GM19328 (cell line): Measurements from ENCODE around the gene NUDT1.
A peak's percentile ranks its signal among the peaks of the same experiment; 100 is the strongest.

Experiments used
- ATAC-seq: cut with Tn5 transposase; IDR thresholded peaks from one replicate; pipeline ENCODE4 v1.9.1; 2021; ENCODE audit warnings: mild to moderate bottlenecking, moderate library complexity; ENCODE audit not compliant: unreplicated experiment

Gene NUDT1

DNA sequence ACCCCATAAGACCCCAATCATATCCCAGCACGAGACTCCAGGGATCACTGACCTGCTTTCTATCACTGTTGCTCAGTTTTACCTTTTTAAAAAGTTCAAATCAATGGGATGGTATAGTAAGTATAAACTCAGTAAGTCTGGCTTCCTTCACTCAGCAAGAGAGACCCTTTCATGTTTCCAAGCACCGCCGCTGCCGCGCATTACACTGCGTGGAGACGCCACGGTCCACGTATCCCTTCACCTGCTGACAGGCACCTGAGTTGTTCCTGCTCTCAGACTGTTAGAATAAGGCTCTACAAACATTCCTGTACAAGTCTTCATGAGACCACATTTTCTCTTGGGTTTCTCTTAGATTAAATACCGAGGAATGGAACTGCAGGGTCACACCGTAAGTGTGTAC lies 37.6 kb upstream of the NUDT1 start:
- ATAC-seq, result no peak

GRCh38 chr7:2205036-2205780 lies 36.8 kb upstream of the NUDT1 start:
- no peak for ATAC-seq

DNA sequence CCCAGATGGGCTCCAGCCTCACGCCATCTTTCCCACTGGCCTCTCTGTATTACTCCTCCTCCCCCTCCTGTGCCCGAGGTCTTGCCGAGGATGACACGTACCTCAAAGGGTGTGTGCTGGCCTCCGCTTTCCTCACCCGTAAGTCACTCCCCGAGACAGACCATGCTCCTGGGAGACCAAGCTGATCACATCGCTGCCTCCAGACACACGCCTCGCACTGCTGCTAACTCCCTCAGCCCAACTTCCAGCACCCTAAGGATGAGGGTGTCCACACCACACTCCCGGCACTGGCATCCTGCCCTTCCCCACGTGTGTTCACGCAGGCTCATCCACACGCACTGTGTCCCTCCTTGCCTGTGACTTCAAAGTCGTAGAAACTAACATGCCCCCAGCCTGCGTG lies 33.3 kb upstream of the NUDT1 start:
- no peak for ATAC-seq

GRCh38 chr7:2209146-2209960 lies 32.7 kb upstream of the NUDT1 start:
- peak; percentile 58 for ATAC-seq

- ATAC-seq, result no peak
Measured at GRCh38 chr7:2209961-2210323, 32.1 kb upstream of the NUDT1 start.

GRCh38 chr7:2210551-2211258 lies 31.3 kb upstream of the NUDT1 start:
- ATAC-seq, result no peak

DNA sequence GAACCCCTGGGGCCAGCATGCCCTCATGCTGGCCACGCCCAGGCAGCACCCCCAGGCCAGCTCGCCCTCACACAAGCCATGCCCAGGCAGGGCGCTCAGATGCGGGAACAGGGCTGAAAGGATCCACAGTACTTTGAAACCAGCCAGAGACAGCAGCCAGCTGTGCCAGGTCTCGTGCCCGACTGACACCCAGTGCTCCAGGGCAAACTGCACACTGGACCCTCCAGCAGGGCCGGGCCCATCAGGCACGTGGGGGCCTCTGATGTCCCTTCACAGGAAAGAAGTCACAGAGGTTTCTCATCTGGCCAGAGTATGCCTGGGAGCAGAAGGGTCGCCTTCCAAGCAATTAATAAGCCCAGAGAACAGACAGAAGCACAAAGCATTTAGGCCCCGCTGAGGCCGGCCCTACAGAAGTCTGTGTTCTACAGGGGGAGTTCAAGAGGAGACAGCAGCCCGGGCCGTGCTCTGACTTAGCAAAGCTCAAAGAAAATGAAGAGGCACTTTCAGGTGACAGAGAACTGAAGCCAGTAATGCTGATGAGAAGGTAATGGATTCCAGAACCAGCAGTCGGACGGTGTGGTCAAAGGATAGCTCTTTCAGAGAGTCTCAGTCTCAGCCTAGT lies 30.7 kb upstream of the NUDT1 start:
- no peak for ATAC-seq

DNA sequence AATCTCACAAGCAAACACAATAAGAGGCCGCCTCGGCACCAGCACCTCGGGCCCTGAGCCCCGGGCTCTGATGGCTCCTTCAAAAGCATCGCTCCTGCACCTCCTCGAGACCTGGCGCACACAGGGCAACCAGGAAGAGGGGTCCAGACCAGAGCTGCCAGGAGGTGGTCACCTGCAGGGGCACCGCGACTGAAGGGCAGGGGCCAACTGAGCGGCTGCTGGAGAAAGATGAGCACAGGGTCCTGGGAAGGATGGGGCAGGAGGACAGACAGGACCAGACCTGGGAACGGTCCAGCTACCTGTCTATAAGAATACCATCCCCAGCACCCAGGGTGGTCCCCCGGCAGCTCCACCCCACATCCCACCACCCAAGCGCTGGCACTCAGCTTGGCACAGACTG lies 30.1 kb upstream of the NUDT1 start:
- no peak for ATAC-seq

DNA sequence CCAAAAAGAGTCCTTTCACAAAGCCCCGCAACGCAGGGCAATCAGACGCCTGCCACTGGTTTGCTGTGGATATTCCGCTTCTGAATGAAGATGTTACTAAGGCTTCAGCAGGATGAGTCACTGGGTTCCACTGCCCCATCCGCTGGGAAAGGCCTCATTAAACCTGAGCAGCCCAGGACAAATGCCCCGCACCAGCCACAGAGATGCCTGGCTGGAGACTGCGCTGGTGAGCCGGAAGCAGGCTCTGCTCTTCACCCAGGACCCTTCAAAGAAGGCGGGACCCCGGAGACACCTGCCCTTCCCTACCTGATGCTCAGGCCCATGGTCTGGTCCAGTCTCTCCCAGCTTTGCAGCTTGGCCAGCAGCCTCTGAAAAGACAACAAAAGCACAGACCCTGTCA lies 29.1 kb upstream of the NUDT1 start:
- ATAC-seq, result no peak

- no peak for ATAC-seq
Measured at GRCh38 chr7:2213551-2214215, 28.3 kb upstream of the NUDT1 start.

- ATAC-seq, result no peak
Measured at GRCh38 chr7:2214636-2215035, 27.4 kb upstream of the NUDT1 start.

GRCh38 chr7:2215851-2216250 lies 26.2 kb upstream of the NUDT1 start:
- ATAC-seq, result no peak

DNA sequence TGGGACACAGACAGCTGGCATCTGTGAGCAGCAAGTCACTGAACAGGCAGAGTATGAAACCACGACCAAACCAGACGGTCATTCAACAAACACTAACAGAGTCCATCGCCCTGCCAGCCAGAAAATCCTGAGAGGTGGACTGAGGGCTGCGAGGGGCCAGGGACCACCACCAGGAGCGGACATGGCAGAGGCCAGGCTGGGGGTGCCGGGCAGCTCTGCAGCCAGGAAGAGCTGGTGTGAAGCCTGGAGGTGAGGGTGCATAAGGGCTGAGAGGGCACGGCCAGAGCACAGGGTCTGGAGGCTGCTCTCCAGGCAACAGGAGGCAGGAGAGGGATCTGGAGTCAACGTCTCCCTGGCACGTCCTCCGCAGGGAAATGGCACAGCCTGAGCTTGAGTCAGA lies 24.8 kb upstream of the NUDT1 start:
- no peak for ATAC-seq

- ATAC-seq, result no peak
Measured at GRCh38 chr7:2217716-2218443, 24.1 kb upstream of the NUDT1 start.

DNA sequence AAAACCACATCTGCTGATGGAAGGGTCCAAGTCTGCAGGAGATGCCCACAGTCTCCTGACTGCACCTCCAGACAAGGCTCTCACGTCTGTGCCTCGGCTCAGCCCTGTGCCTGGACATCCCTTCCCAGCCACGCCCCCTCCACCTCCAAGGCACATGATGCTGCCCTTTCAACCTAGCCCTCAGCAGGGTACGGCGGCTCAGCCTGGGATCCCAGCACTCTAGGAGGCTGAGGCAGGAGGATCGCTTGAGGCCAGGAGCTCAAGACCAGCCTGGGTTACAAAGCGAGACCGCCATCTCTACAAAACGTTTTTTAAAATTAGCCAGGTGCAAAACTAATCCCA lies 23.6 kb upstream of the NUDT1 start:
- no peak for ATAC-seq

- ATAC-seq, result no peak
Measured at GRCh38 chr7:2219136-2219535, 22.9 kb upstream of the NUDT1 start.

GRCh38 chr7:2219606-2220005 lies 22.4 kb upstream of the NUDT1 start:
- ATAC-seq, result no peak

GRCh38 chr7:2220030-2220429 lies 22.0 kb upstream of the NUDT1 start:
- no peak for ATAC-seq

- ATAC-seq, result no peak
Measured at GRCh38 chr7:2220506-2220905, 21.5 kb upstream of the NUDT1 start.

- no peak for ATAC-seq
Measured at GRCh38 chr7:2220954-2221353, 21.1 kb upstream of the NUDT1 start.
